GM21737 (cell line): ENCODE measurements around the gene SLC30A2.
A peak's percentile ranks its signal among the peaks of the same experiment; 100 is the strongest.

Experiments used
- ATAC-seq: cut with Tn5 transposase; IDR thresholded peaks from one replicate; pipeline ENCODE4 v1.9.1; 2021; ENCODE audit warnings: mild to moderate bottlenecking, moderate library complexity; ENCODE audit not compliant: unreplicated experiment

SLC30A2 gene

GRCh38 chr1:26043765-26044164 is 2.2 kb downstream of the SLC30A2 start:
- ATAC-seq: no peak

- no peak for ATAC-seq
Measured at GRCh38 chr1:26041978-26042377, 3.9 kb downstream of the SLC30A2 start.

- no peak for ATAC-seq
Measured at GRCh38 chr1:26041401-26041800, 4.5 kb downstream of the SLC30A2 start.

- ATAC-seq: no peak
Measured at GRCh38 chr1:26038904-26039303, 7.0 kb downstream of the SLC30A2 start.

- ATAC-seq: no peak
Measured at GRCh38 chr1:26038477-26038876, 7.4 kb downstream of the SLC30A2 start.

- ATAC-seq: no peak
Measured at GRCh38 chr1:26037904-26038303, 8.0 kb downstream of the SLC30A2 start.

GRCh38 chr1:26036756-26037281 is 9.1 kb downstream of the SLC30A2 start:
- ATAC-seq: no peak

GRCh38 chr1:26035959-26036755 is 9.8 kb downstream of the SLC30A2 start:
- peak; percentile 63 for ATAC-seq

GRCh38 chr1:26035203-26035958 is 10.5 kb downstream of the SLC30A2 start:
- ATAC-seq: peak; percentile 85

- no peak for ATAC-seq
Measured at GRCh38 chr1:26034504-26035202, 11.3 kb downstream of the SLC30A2 start.

- no peak for ATAC-seq
Measured at GRCh38 chr1:26032656-26033357, 13.1 kb downstream of the SLC30A2 start.

GRCh38 chr1:26031611-26032220 is 14.2 kb downstream of the SLC30A2 start:
- no peak for ATAC-seq

- ATAC-seq: no peak
Measured at GRCh38 chr1:26031196-26031595, 14.7 kb downstream of the SLC30A2 start.

GRCh38 chr1:26029864-26030481 is 15.9 kb downstream of the SLC30A2 start:
- no peak for ATAC-seq

- no peak for ATAC-seq
Measured at GRCh38 chr1:26029054-26029863, 16.7 kb downstream of the SLC30A2 start.

GRCh38 chr1:26028490-26028980 is 17.4 kb downstream of the SLC30A2 start:
- no peak for ATAC-seq

GRCh38 chr1:26027716-26028489 is 18.0 kb downstream of the SLC30A2 start:
- ATAC-seq: no peak

GRCh38 chr1:26025517-26025916 is 20.4 kb downstream of the SLC30A2 start:
- ATAC-seq: no peak
